GM12878 (cell line): ENCODE results near the gene GMPPA.

Experiments used
- HDGF ChIP-seq: fragments of 450-650 bp; IDR thresholded peaks from 2 replicates; pipeline ENCODE4 v1.6.1; 2016; ENCODE audit warnings: antibody characterized with exemption
- POLR2A ChIP-seq: IDR thresholded peaks from 2 replicates; pipeline ENCODE4 v1.6.1; 2011; ENCODE audit warnings: low read depth, mild to moderate bottlenecking, low read length

DNA sequence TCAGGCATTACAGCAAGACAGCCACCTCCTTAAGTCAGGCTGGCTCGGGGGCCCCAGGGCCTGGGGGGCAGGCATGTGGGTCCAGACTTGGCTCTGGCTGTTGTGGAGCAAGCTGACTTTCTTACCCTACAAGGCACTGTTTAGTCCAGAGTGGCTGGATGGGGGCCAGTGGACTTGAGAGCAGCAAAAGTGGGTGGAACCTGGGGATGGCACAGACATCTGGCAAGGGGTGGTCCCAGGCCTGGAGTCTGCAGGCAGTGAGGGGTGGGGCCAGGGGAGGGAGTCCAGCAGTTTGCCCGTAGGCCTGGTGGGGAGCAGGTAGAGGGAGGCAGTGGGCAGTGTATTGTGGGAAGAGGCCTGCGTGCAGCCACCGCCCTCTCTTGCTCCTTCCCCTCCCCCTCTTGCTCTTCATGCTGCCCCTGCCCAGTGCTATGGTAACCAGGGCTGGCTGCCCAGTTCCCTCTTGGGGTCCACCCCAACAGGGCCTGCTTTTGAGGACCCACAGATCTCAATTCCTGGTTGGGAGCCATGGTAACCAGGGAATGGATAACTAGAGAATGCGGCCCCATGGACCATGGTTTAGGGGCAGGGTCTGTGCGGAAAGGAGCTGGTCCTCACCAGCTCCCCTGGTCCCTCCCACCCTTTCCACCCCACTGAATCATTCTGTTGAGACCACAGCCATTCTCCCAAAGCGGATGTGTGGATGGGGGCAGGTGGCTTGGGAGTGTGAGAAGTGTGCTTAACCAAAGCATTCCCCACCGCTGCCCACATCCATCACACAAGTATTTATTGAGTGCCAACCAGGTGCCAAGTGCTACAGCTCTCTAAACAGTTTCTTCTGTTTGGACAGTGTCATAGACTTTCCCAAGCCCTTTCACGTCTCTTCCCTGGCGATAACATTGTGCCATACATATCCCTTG is 44.8 kb upstream of the GMPPA start:
- TF ChIP-seq POLR2A (no peak), HDGF (no peak)
